ENCODE data around the gene B4GALNT4. TPM values are rescaled to one million over a fixed set of nuclear protein-coding genes. Genes with fewer than 3 reads are reported as not detected.

B4GALNT4 gene
- total RNA-seq, 1 donor from 2014 or later: 16.4 TPM

DNA sequence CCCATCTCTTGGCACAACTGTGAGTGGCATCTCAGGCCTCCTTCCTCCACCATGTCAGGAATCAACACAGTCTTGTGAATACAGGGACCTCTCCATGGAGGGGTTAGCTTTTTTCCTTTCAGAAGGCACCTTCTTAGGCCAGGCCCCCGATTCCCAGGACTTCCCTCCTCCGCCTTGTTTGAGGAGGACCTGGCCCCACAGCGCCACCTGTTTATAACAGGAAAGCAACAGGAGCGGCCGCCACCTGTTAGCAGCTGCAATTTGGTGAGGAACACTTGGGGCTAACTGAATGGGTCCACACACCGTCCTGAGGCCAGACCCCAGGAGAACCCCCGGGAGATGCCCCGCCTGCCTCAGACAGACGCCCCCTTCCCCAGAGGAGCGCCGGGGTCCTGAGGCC, 20.9 kb downstream of the B4GALNT4 start:
- H3K27ac Mint-ChIP-seq: no peak overlapping the region
- Histone ChIP-seq H3K79me2 (ENCODE audit: low read depth) (no peaks in the 10 kb centered on the region), H3K27ac (no peak overlapping the region), H3K9ac (no peak overlapping the region), H3K27me3 (no peaks in the 10 kb centered on the region), H3K4me3 (no peak overlapping the region), H3K36me3 (no peaks in the 10 kb centered on the region), H4K20me1 (ENCODE audit: low read depth) (no peaks in the 10 kb centered on the region), H3F3A (ENCODE audit: low read depth) (no peaks in the 10 kb centered on the region), H2AFZ (replicated peaks) (no peak overlapping the region), H3K4me1 (peaks cover 10% of the 10 kb centered on the region), H3K9me3 (ENCODE audit: low read depth) (no peaks in the 10 kb centered on the region), H3K4me2 (no peak overlapping the region)
- H3K36me3 Mint-ChIP-seq: no peaks in the 10 kb centered on the region
- peak overlapping the region; percentile 33 for H3K4me3 Mint-ChIP-seq
- no peaks in the 10 kb centered on the region for H3K4me1 Mint-ChIP-seq
- no peaks in the 10 kb centered on the region for H3K9me3 Mint-ChIP-seq
- H3K27me3 Mint-ChIP-seq (ENCODE audit: insufficient read depth, low read depth): peaks cover 6% of the 10 kb centered on the region
- peak; percentile 68 for DNase-seq (ENCODE audit: low spot score)
- TF ChIP-seq, protein P1, sequence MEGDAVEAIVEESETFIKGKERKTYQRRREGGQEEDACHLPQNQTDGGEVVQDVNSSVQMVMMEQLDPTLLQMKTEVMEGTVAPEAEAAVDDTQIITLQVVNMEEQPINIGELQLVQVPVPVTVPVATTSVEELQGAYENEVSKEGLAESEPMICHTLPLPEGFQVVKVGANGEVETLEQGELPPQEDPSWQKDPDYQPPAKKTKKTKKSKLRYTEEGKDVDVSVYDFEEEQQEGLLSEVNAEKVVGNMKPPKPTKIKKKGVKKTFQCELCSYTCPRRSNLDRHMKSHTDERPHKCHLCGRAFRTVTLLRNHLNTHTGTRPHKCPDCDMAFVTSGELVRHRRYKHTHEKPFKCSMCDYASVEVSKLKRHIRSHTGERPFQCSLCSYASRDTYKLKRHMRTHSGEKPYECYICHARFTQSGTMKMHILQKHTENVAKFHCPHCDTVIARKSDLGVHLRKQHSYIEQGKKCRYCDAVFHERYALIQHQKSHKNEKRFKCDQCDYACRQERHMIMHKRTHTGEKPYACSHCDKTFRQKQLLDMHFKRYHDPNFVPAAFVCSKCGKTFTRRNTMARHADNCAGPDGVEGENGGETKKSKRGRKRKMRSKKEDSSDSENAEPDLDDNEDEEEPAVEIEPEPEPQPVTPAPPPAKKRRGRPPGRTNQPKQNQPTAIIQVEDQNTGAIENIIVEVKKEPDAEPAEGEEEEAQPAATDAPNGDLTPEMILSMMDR (IDR thresholded peaks at IDR 0.05): peak; percentile 44
- no peak for TF ChIP-seq EZH2 (IDR thresholded peaks at IDR 0.05)

DNA sequence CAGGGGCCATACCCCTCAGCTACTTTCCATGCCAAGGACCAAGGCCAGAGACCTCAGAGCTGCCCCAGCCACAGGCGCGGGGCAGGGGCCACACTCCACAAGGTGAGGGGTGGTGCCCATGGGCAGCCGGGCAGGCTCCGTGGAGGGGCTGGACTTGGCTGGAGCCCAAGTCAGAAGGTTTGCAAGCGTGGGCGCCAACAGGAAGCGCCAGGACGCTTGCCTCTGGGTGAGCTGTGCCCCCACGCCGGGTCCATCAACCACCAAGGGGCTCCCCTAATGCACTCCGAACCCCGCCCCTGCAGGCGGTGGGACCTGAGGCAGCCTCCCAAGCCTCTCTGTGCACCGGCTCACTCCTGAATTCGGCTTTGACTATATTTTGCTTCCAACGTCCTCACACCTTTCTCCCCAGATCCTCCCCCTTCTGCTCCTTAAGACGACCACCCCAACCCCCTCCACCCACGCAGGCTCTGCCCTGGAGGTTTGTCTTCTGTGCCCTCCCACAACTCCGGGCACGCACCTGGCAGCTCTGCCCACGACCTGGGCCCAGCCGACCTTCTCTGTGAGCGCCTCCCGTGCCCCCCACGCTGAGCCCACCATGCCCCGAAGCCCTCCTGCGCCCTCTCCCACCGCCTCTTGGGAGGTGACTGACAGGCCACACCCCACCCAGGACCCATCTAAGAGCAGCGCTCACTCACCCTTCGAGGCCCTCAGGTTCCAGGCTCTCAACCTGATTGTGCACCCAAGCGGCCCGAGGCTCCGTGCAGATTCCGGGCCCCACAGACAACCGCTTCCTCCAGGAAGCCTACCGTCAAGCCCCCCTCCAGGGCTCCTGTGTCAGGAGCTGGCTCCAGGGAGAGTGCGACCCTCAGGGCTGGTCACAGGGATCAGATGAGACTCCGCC, 22.1 kb downstream of the B4GALNT4 start:
- Histone ChIP-seq H3K9ac (no peak overlapping the region), H3F3A (ENCODE audit: low read depth) (no peaks in the 10 kb centered on the region), H3K4me1 (peaks cover 10% of the 10 kb centered on the region), H3K9me3 (ENCODE audit: low read depth) (no peaks in the 10 kb centered on the region), H4K20me1 (ENCODE audit: low read depth) (no peaks in the 10 kb centered on the region), H3K4me3 (no peak overlapping the region), H3K27ac (no peak overlapping the region), H3K4me2 (no peak overlapping the region), H3K27me3 (no peaks in the 10 kb centered on the region), H3K36me3 (no peaks in the 10 kb centered on the region), H3K79me2 (ENCODE audit: low read depth) (no peaks in the 10 kb centered on the region), H2AFZ (replicated peaks) (no peak overlapping the region)
- no peaks in the 10 kb centered on the region for H3K9me3 Mint-ChIP-seq
- no peaks in the 10 kb centered on the region for H3K4me1 Mint-ChIP-seq
- TF ChIP-seq EZH2 (IDR thresholded peaks at IDR 0.05) (no peak), EZH2phosphoT487 (IDR thresholded peaks at IDR 0.05) (no peak)
- TF ChIP-seq, protein P1 (IDR thresholded peaks at IDR 0.05): no peak
- DNase-seq (ENCODE audit: low spot score): no peak
- no peak overlapping the region for H3K27ac Mint-ChIP-seq
- H3K4me3 Mint-ChIP-seq: no peak overlapping the region
- peaks cover 8% of the 10 kb centered on the region for H3K27me3 Mint-ChIP-seq (ENCODE audit: insufficient read depth, low read depth)
- no peaks in the 10 kb centered on the region for H3K36me3 Mint-ChIP-seq

DNA sequence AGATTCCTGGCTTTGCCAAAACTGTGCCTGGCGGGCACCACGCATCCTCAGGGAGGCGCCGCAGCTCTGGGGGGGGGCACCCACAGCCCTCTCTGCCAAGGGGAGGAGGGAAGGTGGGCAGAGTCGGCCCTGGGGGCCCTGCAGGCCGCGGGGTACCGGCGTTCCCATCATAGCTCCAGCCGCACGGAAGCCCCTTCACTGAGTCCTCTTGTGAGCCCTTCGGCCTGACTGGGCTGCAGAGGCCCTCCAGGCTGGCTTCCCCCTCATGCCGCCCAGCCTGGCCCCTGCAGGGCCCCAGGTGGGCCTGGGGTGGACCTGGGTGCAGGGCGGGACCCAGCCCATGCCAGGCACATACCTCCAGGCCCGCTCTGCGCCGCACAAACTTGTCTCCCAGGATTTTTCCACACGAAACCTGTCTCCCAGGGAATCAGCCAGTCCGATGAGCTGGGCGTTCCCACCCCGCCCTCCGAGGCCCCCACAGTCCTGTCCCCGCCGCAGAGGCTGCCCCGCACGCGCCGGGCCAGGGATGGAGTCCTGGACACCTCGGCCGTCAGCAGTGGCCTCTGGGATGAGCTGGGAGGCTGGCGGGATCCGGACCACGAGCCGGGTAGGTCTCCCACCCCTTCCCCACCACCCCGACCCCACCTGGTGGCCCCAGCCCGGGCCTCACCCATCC, 22.9 kb downstream of the B4GALNT4 start:
- H3K36me3 Mint-ChIP-seq: no peaks in the 10 kb centered on the region
- Histone ChIP-seq H3K4me3 (no peak overlapping the region), H4K20me1 (ENCODE audit: low read depth) (no peaks in the 10 kb centered on the region), H2AFZ (replicated peaks) (no peak overlapping the region), H3F3A (ENCODE audit: low read depth) (no peaks in the 10 kb centered on the region), H3K4me2 (no peak overlapping the region), H3K4me1 (peaks cover 10% of the 10 kb centered on the region), H3K79me2 (ENCODE audit: low read depth) (no peaks in the 10 kb centered on the region), H3K9ac (no peak overlapping the region), H3K36me3 (no peaks in the 10 kb centered on the region), H3K9me3 (ENCODE audit: low read depth) (no peaks in the 10 kb centered on the region), H3K27ac (no peak overlapping the region), H3K27me3 (no peaks in the 10 kb centered on the region)
- no peaks in the 10 kb centered on the region for H3K4me1 Mint-ChIP-seq
- H3K4me3 Mint-ChIP-seq: no peak overlapping the region
- H3K27me3 Mint-ChIP-seq (ENCODE audit: insufficient read depth, low read depth): peaks cover 8% of the 10 kb centered on the region
- no peak overlapping the region for H3K27ac Mint-ChIP-seq
- no peak for TF ChIP-seq EZH2phosphoT487 (IDR thresholded peaks at IDR 0.05)
- TF ChIP-seq EZH2 (IDR thresholded peaks at IDR 0.05): no peak
- TF ChIP-seq, protein P1 (IDR thresholded peaks at IDR 0.05): no peak
- H3K9me3 Mint-ChIP-seq: no peaks in the 10 kb centered on the region
- DNase-seq (ENCODE audit: low spot score): no peak

Data from neural progenitor cell (in vitro differentiated cells).